ENCODE data around the gene TRPM3.

DNA sequence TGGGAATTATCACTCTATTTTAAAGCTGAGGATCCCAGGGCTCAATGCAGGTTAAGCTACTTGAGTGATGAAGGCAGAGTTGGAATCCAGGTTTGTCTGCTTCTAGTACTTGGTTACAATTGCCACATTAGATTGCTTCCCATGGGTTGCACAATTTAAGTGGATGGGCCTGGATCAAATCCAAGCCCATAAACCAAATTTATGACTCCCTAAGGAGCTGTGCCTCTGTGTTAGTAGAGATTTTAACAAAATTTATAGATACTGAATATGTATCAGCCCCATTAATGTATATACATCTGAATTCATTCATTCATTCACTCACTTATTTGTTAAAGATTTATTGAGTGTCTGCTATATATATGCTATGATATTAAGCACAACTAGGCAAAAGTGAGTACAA lies 374.7 kb downstream of the TRPM3 start:
- TF ChIP-seq, protein P1, sequence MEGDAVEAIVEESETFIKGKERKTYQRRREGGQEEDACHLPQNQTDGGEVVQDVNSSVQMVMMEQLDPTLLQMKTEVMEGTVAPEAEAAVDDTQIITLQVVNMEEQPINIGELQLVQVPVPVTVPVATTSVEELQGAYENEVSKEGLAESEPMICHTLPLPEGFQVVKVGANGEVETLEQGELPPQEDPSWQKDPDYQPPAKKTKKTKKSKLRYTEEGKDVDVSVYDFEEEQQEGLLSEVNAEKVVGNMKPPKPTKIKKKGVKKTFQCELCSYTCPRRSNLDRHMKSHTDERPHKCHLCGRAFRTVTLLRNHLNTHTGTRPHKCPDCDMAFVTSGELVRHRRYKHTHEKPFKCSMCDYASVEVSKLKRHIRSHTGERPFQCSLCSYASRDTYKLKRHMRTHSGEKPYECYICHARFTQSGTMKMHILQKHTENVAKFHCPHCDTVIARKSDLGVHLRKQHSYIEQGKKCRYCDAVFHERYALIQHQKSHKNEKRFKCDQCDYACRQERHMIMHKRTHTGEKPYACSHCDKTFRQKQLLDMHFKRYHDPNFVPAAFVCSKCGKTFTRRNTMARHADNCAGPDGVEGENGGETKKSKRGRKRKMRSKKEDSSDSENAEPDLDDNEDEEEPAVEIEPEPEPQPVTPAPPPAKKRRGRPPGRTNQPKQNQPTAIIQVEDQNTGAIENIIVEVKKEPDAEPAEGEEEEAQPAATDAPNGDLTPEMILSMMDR (IDR thresholded peaks at IDR 0.05): no peak
- TF ChIP-seq POLR2A (IDR thresholded peaks at IDR 0.05): no peak

Measured in adrenal gland (tissue), 5 donors.